Subcutaneous preadipocyte (primary cell): Measurements from ENCODE around the gene MRPL24. TPM values are rescaled to one million over a fixed set of nuclear protein-coding genes. Genes with fewer than 3 reads are reported as not detected.

Experiments
- total RNA-seq: library from RNA; depleted of rRNA; stranded (reverse); fragments of >200 nt; gene quantifications from 2 replicates; pipeline ENCODE4 v1.2.3, GENCODE V29; 2012

Gene MRPL24
- total RNA-seq = 40.3 and 52.2 TPM in 2 replicates

DNA sequence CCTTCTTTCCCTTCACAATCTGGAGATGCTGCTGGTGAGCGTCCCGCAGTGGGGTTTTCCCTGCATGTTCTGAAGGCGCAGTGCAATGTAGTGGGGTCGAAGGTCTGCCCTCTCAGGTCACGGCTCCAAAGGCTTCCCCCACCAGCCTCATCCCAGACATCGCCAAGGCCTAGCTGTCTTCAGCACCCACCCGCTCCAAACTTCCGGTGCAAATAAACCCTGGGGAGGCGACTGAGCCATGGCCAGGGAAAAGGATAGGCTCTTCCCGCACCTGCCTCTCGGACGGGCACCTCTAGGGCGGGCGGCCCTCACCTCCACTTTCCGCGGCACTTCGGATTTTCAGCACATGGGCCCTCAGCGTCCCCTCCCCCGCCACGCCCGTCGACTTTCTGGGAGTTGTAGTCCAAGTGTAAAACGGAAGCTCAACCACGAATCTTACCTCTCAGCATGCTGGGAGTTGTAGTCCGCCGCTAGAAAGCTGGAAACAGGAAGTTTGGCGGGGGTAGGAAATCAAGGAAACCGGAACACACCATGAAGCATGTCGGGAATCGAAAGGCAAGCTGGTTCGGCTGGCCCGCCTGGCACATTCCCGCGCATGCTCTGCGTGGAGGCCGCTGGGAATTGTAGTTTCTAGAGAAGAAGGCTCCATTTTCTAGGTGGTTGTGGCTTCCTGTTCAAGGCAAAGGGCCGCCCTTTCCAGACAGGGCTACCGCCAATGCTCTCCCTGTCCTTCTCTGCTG is at the start of gene MRPL24:
TSS of gene MRPL24 (minus strand) at position 348 of the 740 bp plus-strand sequence. CDS start 2,384 bp downstream, outside the sequence.

DNA sequence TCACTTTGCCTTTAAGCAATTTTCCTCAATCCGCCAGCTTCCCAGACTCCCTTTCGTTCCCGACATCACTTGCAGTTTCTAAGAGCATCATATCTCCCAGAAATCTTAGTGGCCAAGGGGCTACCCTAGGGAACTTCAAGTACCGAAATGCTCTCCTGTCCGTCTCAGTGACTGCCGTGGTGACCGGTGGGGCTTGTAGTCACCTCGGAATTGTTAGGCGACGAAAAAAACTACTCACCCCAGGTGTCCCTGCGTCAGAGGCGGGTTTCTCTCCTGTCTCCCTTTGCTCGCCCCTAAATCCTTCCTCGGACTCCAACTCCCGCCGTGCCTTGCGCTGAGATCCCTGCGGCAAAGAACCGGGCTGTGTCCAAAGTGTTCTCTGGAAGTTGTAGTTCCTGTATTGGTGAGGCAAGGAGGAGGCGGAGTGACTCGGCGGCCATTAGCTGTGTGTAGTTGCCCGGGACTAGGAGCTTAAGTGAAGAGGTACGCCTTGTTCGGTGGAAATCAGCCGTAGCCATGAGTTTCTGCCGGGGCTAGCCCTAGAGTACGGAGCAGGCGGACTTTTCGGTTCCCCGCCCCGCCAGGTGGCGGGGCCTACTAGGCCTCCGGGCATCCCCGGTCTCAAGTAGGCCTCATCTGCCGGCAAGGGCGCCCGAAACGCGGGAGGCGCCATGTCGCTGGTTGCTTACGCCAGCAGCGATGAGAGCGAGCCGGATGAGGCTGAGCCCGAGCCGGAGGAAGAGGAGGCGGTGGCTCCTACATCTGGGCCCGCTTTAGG is 26.4 kb upstream of the MRPL24 start, which contains the start of gene PRCC:
TSS of gene PRCC (plus strand) at position 435 of the 778 bp plus-strand sequence. CDS start at position 672, 237 bp downstream.

DNA sequence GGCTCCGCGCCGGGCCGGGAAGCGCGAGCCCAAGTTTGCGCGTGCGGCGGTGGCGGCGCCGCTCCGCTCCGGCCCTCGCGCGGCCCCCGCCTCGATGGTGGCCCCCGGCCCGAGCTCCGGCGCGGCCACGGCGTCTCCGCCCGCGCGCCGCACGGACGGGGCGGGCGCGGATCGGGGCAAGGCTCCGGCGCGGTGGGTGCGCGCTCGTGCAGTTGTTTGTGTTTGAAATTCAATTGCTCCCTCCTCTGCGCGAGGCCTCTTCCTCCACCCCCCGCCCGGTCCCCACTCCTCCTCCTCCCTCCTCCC is 10.5 kb upstream of the MRPL24 start, which contains the start of gene HDGF:
TSS of gene HDGF (minus strand) at position 225 of the 306 bp plus-strand sequence. CDS start 246 bp downstream, outside the sequence.

DNA sequence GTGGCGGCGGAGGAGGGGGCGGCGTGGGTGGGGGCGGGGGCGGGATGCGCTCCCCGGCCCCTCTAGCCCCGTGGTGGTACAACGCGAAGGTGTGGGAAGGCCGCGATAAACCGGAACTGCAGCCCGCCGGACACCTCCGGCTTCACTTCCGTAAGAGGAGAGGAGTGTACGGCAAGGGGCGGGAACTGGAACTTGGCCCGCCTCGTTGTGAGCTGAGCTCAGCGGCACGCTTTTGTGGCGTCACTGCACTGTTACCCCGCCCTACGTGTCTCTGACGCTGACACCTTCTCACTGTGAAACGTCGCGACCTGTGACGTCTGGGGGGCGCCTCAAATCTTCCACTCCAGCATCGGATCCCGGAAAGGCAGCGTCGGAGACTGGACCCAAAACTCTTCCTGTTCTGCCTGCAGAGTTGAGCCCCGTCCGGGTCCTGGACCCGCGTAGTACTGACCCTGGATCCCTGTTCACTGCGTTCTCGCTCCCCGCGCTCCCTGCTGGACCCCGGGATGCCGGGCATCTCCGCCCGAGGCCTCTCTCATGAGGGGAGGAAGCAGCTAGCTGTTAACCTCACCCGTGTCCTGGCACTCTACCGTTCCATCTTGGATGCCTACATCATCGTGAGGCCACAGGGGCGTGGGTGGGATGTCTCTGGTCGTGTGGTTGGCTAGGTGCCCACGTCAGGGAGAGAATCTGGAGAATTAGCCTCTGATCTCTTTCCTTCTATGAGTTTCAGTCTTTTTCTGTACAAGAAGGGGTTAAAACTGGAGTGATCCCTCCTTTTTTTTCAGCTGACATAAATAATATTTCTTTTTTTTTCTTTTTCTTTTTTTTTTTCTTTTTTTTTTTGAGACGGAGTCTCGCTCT is 12.1 kb downstream of the MRPL24 start, which contains the start of gene ISG20L2:
TSS of gene ISG20L2 (minus strand) at position 168 of the 864 bp plus-strand sequence. CDS start 1,114 bp downstream, outside the sequence.

DNA sequence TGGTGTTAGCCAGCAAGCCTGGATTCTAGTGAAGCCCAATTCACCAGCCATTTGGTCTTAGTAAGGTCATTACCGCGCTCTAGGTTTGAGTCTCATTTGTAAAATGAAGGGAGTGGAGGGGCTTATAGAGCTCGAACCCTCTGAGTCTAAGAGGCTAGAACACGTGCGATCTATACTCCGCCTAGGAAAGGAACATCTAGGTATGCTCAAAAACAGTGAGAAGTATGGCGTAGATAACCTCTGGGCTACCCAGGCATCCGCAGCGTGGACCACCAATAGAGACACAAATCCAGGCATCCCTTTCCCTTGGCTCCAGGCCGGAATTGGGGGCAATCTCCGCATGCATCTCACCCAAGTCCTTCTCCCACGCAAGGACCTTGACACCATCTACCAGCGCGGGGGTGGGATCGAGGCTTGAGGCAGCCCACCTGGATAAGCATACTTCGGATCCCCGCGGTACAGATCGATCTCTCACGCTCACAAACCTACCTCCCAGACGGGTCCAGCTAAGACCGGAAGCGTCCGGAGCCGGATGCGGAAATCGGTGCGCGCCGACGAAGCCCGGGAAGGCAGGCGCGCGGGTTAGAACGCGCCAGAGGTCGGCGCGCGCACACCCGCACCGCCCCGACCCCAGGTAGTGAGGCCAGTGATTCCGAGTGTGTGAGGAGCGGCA is 12.8 kb downstream of the MRPL24 start, which contains the start of gene METTL25B:
TSS of gene METTL25B (plus strand) at position 544 of the 673 bp plus-strand sequence. CDS start 636 bp downstream, outside the sequence.

DNA sequence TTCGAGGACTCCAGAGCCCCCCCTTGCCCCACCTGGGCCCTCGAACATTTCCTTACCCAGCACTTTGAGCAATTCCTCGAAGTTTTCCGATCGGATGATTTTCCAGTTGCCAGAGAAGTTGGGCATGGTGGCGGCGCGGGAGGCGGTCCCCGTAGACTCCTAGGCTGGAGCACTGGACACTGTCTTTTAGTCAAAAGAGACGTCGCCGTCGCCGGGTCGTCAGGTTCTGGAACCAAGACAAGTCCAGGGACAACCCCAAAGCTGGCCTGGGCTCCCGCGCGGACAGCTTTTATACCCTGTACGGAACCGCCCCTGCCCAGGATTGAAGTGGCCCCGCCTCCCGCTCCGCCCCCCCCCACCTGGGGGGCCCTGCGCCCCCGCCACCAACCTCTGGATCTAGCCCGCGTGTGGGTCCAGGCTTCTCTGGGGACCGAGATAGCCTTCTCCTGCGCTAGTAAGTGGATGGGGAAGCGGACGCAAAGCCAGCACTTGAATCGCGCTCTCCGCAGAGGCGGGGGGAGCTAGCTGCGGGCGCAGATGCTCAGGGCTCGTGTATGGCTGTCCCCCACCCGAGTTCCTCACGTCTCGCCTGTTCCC is 35.5 kb downstream of the MRPL24 start, which contains the start of gene CRABP2:
TSS of gene CRABP2 (minus strand) at position 263 of the 597 bp plus-strand sequence. CDS start at position 126, 137 bp downstream.

Other genes with a start within 250 kb of the MRPL24 start
- gene MEF2D, start 240.3 kb downstream of the MRPL24 start, total RNA-seq = 8.1 and 10.9 TPM in 2 replicates
- 32.7 and 54.2 TPM in 2 replicates for gene IQGAP3, start 168.5 kb downstream of the MRPL24 start, total RNA-seq
- not detected in 2 replicates for gene TTC24, start 161.4 kb downstream of the MRPL24 start, total RNA-seq
- 53.2 and 57.0 TPM in 2 replicates for gene NAXE, start 149.3 kb downstream of the MRPL24 start, total RNA-seq
- gene GPATCH4, start 139.6 kb downstream of the MRPL24 start, total RNA-seq = 12.9 and 20.5 TPM in 2 replicates
- not detected in 2 replicates for gene HAPLN2, start 121.7 kb downstream of the MRPL24 start, total RNA-seq
- gene BCAN, start 99.0 kb downstream of the MRPL24 start, total RNA-seq = not detected in 2 replicates
- 23.9 and 59.2 TPM in 2 replicates for gene NES, start 63.7 kb downstream of the MRPL24 start, total RNA-seq
- 27.2 and 45.6 TPM in 2 replicates for gene CRABP2, start 35.5 kb downstream of the MRPL24 start, total RNA-seq
- 8.8 and 9.8 TPM in 2 replicates for gene METTL25B, start 12.6 kb downstream of the MRPL24 start, total RNA-seq
- gene ISG20L2, start 12.3 kb downstream of the MRPL24 start, total RNA-seq = 18.0 and 25.0 TPM in 2 replicates
- 189 and 231 TPM in 2 replicates for gene HDGF, start 10.6 kb upstream of the MRPL24 start, total RNA-seq
- 17.3 and 21.7 TPM in 2 replicates for gene PRCC, start 26.4 kb upstream of the MRPL24 start, total RNA-seq
- gene SH2D2A, start 75.8 kb upstream of the MRPL24 start, total RNA-seq = 0.20 TPM in 1 of 2 replicates, not detected in the other
- gene INSRR, start 118.0 kb upstream of the MRPL24 start, total RNA-seq = not detected in 2 replicates
- 0.20 TPM in 1 of 2 replicates, not detected in the other for gene NTRK1, start 119.8 kb upstream of the MRPL24 start, total RNA-seq
- gene PEAR1, start 152.6 kb upstream of the MRPL24 start, total RNA-seq = 1.1 and 5.7 TPM in 2 replicates
- 0.20 TPM in 1 of 2 replicates, not detected in the other for gene LRRC71, start 179.5 kb upstream of the MRPL24 start, total RNA-seq